GM12878 (cell line): ENCODE results near the gene BAZ2B. TPM values are rescaled to one million over a fixed set of nuclear protein-coding genes. Genes with fewer than 3 reads are reported as not detected.

Experiments
- ATAC-seq: fragments of 200-7000 bp; cut with Tn5 transposase; 3 replicates; pipeline ENCODE4 v1.9.1; 2020; ENCODE audit warnings: mild to moderate bottlenecking, moderate library complexity
- BruUV-seq: library from RNA; stranded (reverse); fragments of 400-500 nt; replicated peaks from 2 replicates; lab custom pipeline; 2021; lab: Mats Ljungman, UMichigan
- CTCF ChIA-PET: fragments of 300-600 bp; sonication (Branson Sonifier 250); formaldehyde crosslinking; extraction: SDS; loops from one replicate; lab custom pipeline; 2021; ENCODE audit warnings: inconsistent platforms; lab: Yijun Ruan, JAX
- POLR2A ChIA-PET: fragments of 350-600 bp; formaldehyde crosslinking; extraction: SDS; loops from one replicate; lab custom pipeline; 2021; ENCODE audit warnings: inconsistent platforms; lab: Charles Lee
- RAD21 ChIA-PET: fragments of 300-600 bp; sonication (Branson Sonifier 250); formaldehyde crosslinking; loops from one replicate; lab custom pipeline; 2023; ENCODE audit warnings: antibody characterized with exemption; ENCODE audit not compliant: unreplicated experiment; lab: Charles Lee
- SMC1A ChIA-PET: fragments of 300-600 bp; sonication (Branson Sonifier 250); formaldehyde crosslinking; loops from one replicate; lab custom pipeline; 2023; ENCODE audit not compliant: unreplicated experiment, uncharacterized antibody; lab: Charles Lee
- DNase-seq: peaks from one replicate; pipeline ENCODE4 v3.0.0-alpha.2; 2011; ENCODE audit warnings: low read depth, low spot score
- FAIRE-seq: peaks from 3 replicates; lab custom pipeline; 2011; peaks lifted over from hg19 to GRCh38; lab: Jason Lieb, UNC
- H2AFZ ChIP-seq: 2 replicates; pipeline ENCODE4 v1.6.0; 2011; ENCODE audit warnings: low read depth, low read length, control low read depth; ENCODE audit not compliant: control insufficient read depth
- H3K27ac ChIP-seq: 2 replicates; pipeline ENCODE4 v1.5.1; 2011; ENCODE audit warnings: control low read depth; ENCODE audit not compliant: control insufficient read depth, insufficient read depth
- H3K27me3 ChIP-seq, 2 experiments: replicated peaks in 1 of 2; 2 replicates each; pipeline versions ENCODE4 v1.6.0 to v1.6.1; 2011; ENCODE audit warnings: low read length in 1 of 2; ENCODE audit not compliant: control insufficient read depth in 2 of 2, insufficient read depth in 2 of 2
- H3K36me3 ChIP-seq, 2 experiments: 2 replicates each; pipeline ENCODE4 v1.5.1; 2011; ENCODE audit warnings: low read length in 1 of 2; ENCODE audit not compliant: control insufficient read depth in 2 of 2, insufficient read depth in 2 of 2
- H3K4me1 ChIP-seq: 2 replicates; pipeline ENCODE4 v1.6.1; 2011; ENCODE audit warnings: mild to moderate bottlenecking, low read length, moderate library complexity, mixed read lengths; ENCODE audit not compliant: control insufficient read depth, insufficient read depth
- H3K4me2 ChIP-seq: 2 replicates; pipeline ENCODE4 v1.6.0; 2011; ENCODE audit warnings: control low read depth; ENCODE audit not compliant: control insufficient read depth, insufficient read depth
- H3K4me3 ChIP-seq: fragments of 200-600 bp; sonication (generic); 2 replicates; pipeline ENCODE4 v1.5.1; 2016
- H3K79me2 ChIP-seq: 2 replicates; pipeline ENCODE4 v1.6.0; 2011; ENCODE audit warnings: low read length; ENCODE audit not compliant: control insufficient read depth, insufficient read depth
- H3K9ac ChIP-seq: 2 replicates; pipeline ENCODE4 v1.8.0; 2011; ENCODE audit warnings: low read length, control low read depth, mixed read lengths; ENCODE audit not compliant: control insufficient read depth, insufficient read depth
- H3K9me3 ChIP-seq: replicated peaks from 3 replicates; pipeline ENCODE4 v1.5.1; 2011; ENCODE audit warnings: mild to moderate bottlenecking, low read length; ENCODE audit not compliant: control insufficient read depth, insufficient read depth
- H4K20me1 ChIP-seq: 2 replicates; pipeline ENCODE4 v1.6.0; 2011; ENCODE audit not compliant: control insufficient read depth, insufficient read depth
- BHLHE40 ChIP-seq, 2 experiments: fragments of 450-650 bp in 1 of 2; IDR thresholded peaks; 2 replicates each; pipeline ENCODE4 v1.6.1; 2011 to 2017; ENCODE audit warnings: low read depth in 2 of 2, borderline replicate concordance in 1 of 2, improper control_type of control experiment in 1 of 2, low read length in 1 of 2, mild to moderate bottlenecking in 1 of 2
- CHD2 ChIP-seq: IDR thresholded peaks from 2 replicates; pipeline ENCODE4 v1.6.1; 2011; ENCODE audit warnings: low read depth, low read length, improper control_type of control experiment, borderline replicate concordance
- FOS ChIP-seq: IDR thresholded peaks from 3 replicates; pipeline ENCODE4 v1.6.1; 2011; ENCODE audit warnings: borderline replicate concordance; ENCODE audit not compliant: insufficient read length; ENCODE audit errors: extremely low read depth
- FOXM1 ChIP-seq: IDR thresholded peaks from 2 replicates; pipeline ENCODE4 v1.6.1; 2012; ENCODE audit warnings: low read depth, mild to moderate bottlenecking, inconsistent platforms, low read length, moderate library complexity
- JUNB ChIP-seq: IDR thresholded peaks from 2 replicates; pipeline ENCODE4 v1.6.1; 2016; ENCODE audit warnings: antibody characterized with exemption, mild to moderate bottlenecking
- MEF2A ChIP-seq: IDR thresholded peaks from 2 replicates; pipeline ENCODE4 v1.6.1; 2011; ENCODE audit warnings: low read depth, mild to moderate bottlenecking, low read length, moderate library complexity; ENCODE audit not compliant: insufficient read depth
- NFIC ChIP-seq: IDR thresholded peaks from 2 replicates; pipeline ENCODE4 v1.6.1; 2012; ENCODE audit warnings: low read depth, mild to moderate bottlenecking, inconsistent platforms, low read length, moderate library complexity
- NFYA ChIP-seq: IDR thresholded peaks from 2 replicates; pipeline ENCODE4 v1.6.1; 2011; ENCODE audit warnings: low read depth, mild to moderate bottlenecking, low read length, improper control_type of control experiment, borderline replicate concordance
- RCOR1 ChIP-seq: conservative IDR thresholded peaks from 2 replicates; pipeline ENCODE4 v1.6.1; 2012; ENCODE audit warnings: low read depth, low read length, improper control_type of control experiment
- SMAD5 ChIP-seq: IDR thresholded peaks from 2 replicates; pipeline ENCODE4 v1.6.1; 2016; ENCODE audit warnings: antibody characterized with exemption, low read depth
- ZNF24 ChIP-seq: fragments of 450-650 bp; IDR thresholded peaks from 2 replicates; pipeline ENCODE4 v1.6.1; 2017; ENCODE audit warnings: antibody characterized with exemption, mild to moderate bottlenecking
- WGBS: methylation state at CpG from one replicate; pipeline ENCODE4 v1.1.6; 2016; ENCODE audit warnings: low lambda C conversion rate; ENCODE audit not compliant: insufficient replicate concordance, insufficient coverage; ENCODE audit errors: missing lambda C conversion rate; 5-methylcytosine and 5-hydroxymethylcytosine counted together
- in situ Hi-C: fragments of 300-500 bp; cut with MboI; formaldehyde crosslinking; loops from 9 replicates; pipeline ENCODE4 v1.14.3; 2018; ENCODE audit warnings: mixed read lengths
- intact Hi-C: fragments of 100-400 bp; cut with micrococcal nuclease; formaldehyde crosslinking; loops from one replicate; pipeline ENCODE4 v1.14.2; 2022; ENCODE audit not compliant: unreplicated experiment
- polyA plus RNA-seq, 11 experiments: library from polyadenylated mRNA; depleted of rRNA in 4 of 11; unstranded in 6 of 11; stranded (reverse) in 5 of 11; fragments of >200 nt; fragmentation: Nextera tagmentation in 4 of 11; fragmentation: Illumina TruSeq in 1 of 11; extraction: Ambion mirVana in 4 of 11; extraction: Trizol in 1 of 11; gene quantifications; 1 replicate in 1 of 11; 2 replicates in 10 of 11; pipeline versions ENCODE4 v1.2.1 to v1.2.3, GENCODE V29; 2011 to 2016; ENCODE audit warnings: inconsistent platforms in 2 of 11, missing spikeins in 2 of 11, low read depth in 1 of 11
- total RNA-seq, 4 experiments: library from RNA; depleted of rRNA in 3 of 4; stranded (reverse); fragments of >200 nt in 3 of 4; fragmentation: Illumina TruSeq in 1 of 4; extraction: Trizol in 1 of 4; gene quantifications; 2 replicates each; pipeline versions ENCODE4 v1.2.1 to v1.2.3, GENCODE V29; 2013 to 2021
- TF ChIP-seq, protein P1 (sequence below): IDR thresholded peaks from 2 replicates; pipeline ENCODE4 v1.6.1; 2012; ENCODE audit warnings: low read depth, low read length, improper control_type of control experiment

BAZ2B gene
- total and polyA plus RNA-seq, 10 of the 15 experiments (the other 5 are each of a cell fraction or from before 2014, with no cell fraction given): 8.8 to 49.7 (median 24.7) TPM

GRCh38 chr2:159427048-159427447, 189.3 kb downstream of the BAZ2B start:
- DNase-seq: no peak
- 100% methylated on average over 2 of the region's 2 CpGs for WGBS
- no peaks in the 10 kb centered on the region for H3K4me1 ChIP-seq
- TF ChIP-seq CHD2: no peak
- no peak for TF ChIP-seq SMAD5
- TF ChIP-seq, protein P1, sequence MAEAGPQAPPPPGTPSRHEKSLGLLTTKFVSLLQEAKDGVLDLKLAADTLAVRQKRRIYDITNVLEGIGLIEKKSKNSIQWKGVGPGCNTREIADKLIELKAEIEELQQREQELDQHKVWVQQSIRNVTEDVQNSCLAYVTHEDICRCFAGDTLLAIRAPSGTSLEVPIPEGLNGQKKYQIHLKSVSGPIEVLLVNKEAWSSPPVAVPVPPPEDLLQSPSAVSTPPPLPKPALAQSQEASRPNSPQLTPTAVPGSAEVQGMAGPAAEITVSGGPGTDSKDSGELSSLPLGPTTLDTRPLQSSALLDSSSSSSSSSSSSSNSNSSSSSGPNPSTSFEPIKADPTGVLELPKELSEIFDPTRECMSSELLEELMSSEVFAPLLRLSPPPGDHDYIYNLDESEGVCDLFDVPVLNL: no peak
- TF ChIP-seq NFIC: no peak
- TF ChIP-seq RCOR1: no peak
- TF ChIP-seq ZNF24: no peak
- TF ChIP-seq NFYA: no peak
- no peak for TF ChIP-seq MEF2A
- no peak for TF ChIP-seq BHLHE40 (IDR thresholded peaks at IDR 0.05; ENCODE audit: borderline replicate concordance in 1 of 2, low read depth in 2 of 2, low read length in 1 of 2)
- no peak for TF ChIP-seq FOS
- TF ChIP-seq JUNB: no peak
- no peak for TF ChIP-seq FOXM1
- TF ChIP-seq, all 136 proteins: peak for 0
- FAIRE-seq (no peak), ATAC-seq (no peak)
- H3K9me3 ChIP-seq: no peaks in the 10 kb centered on the region; the same call in 2 of the 3 replicates
- no peaks in the 10 kb centered on the region for H3K27me3 ChIP-seq
- ChIA-PET SMC1A (interaction anchor here (0.7 to 0.9 kb wide), 3 partner anchors 9 to 15 kb away, joined by 3 read pairs; no protein-coding TSS in a partner anchor), CTCF (interaction anchor here (1.2 kb wide), 1 partner anchor 22 kb away, joined by 4 read pairs; no protein-coding TSS in a partner anchor), RAD21 (no interaction called here), POLR2A (interaction anchor here (0.6 kb wide), 2 partner anchors 10 to 374 kb away, joined by 3 to 4 read pairs; no protein-coding TSS in a partner anchor)
- H4K20me1 ChIP-seq: no peaks in the 10 kb centered on the region
- BruUV-seq: no TSS peak
- intact Hi-C loops (no loop called here), in situ Hi-C loops (no loop called here)
- no peak overlapping the region for H3K4me2 ChIP-seq
- H2AFZ ChIP-seq: no peak overlapping the region
- H3K79me2 ChIP-seq: no peaks in the 10 kb centered on the region
- H3K9ac ChIP-seq: no peak overlapping the region
- no peak overlapping the region for H3K4me3 ChIP-seq
- peaks cover 0 to 3% of the 10 kb centered on the region in 2 experiments; a peak in 2 of 4 replicates for H3K36me3 ChIP-seq
- no peak overlapping the region for H3K27ac ChIP-seq
